ENCODE measurements around the gene TELO2.

- TF ChIP-seq, protein P1, sequence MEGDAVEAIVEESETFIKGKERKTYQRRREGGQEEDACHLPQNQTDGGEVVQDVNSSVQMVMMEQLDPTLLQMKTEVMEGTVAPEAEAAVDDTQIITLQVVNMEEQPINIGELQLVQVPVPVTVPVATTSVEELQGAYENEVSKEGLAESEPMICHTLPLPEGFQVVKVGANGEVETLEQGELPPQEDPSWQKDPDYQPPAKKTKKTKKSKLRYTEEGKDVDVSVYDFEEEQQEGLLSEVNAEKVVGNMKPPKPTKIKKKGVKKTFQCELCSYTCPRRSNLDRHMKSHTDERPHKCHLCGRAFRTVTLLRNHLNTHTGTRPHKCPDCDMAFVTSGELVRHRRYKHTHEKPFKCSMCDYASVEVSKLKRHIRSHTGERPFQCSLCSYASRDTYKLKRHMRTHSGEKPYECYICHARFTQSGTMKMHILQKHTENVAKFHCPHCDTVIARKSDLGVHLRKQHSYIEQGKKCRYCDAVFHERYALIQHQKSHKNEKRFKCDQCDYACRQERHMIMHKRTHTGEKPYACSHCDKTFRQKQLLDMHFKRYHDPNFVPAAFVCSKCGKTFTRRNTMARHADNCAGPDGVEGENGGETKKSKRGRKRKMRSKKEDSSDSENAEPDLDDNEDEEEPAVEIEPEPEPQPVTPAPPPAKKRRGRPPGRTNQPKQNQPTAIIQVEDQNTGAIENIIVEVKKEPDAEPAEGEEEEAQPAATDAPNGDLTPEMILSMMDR (IDR thresholded peaks at IDR 0.05), result no peak
- TF ChIP-seq POLR2A (IDR thresholded peaks at IDR 0.05), result no peak
Measured at GRCh38 chr16:1525871-1526607, 32.9 kb downstream of the TELO2 start.

All from lower leg skin (tissue), 3 donors.